GM23338 (cell line): ENCODE measurements around the gene FGD4. TPM values are rescaled to one million over a fixed set of nuclear protein-coding genes. Genes with fewer than 3 reads are reported as not detected.

ENCODE experiments used
- ATAC-seq: fragments of 200-7000 bp; cut with Tn5 transposase; 3 replicates; pipeline ENCODE4 v1.9.1; 2020
- DNase-seq: peaks from one replicate; pipeline ENCODE4 v3.0.0-alpha.2; 2015; ENCODE audit warnings: low spot score
- H2AFZ ChIP-seq: fragments of 200-600 bp; sonication (generic); 2 replicates; pipeline ENCODE4 v1.8.0; 2016; ENCODE audit warnings: antibody characterized with exemption, mild to moderate bottlenecking, moderate library complexity
- H3F3A ChIP-seq: fragments of 200-600 bp; sonication (generic); replicated peaks from 2 replicates; pipeline ENCODE4 v1.8.0; 2017; ENCODE audit warnings: antibody characterized with exemption, mixed run types, low read depth
- H3K27ac ChIP-seq: fragments of 200-600 bp; sonication (generic); 2 replicates; pipeline ENCODE4 v1.6.1; 2016; ENCODE audit warnings: low read depth
- H3K27me3 ChIP-seq: fragments of 200-600 bp; sonication (generic); 2 replicates; pipeline ENCODE4 v1.8.0; 2016; ENCODE audit warnings: mild to moderate bottlenecking, mixed run types, moderate library complexity; ENCODE audit not compliant: insufficient read depth
- H3K36me3 ChIP-seq: fragments of 200-600 bp; sonication (generic); 2 replicates; pipeline ENCODE4 v1.8.0; 2016; ENCODE audit warnings: mild to moderate bottlenecking; ENCODE audit not compliant: insufficient read depth
- H3K4me1 ChIP-seq: fragments of 200-600 bp; sonication (generic); 2 replicates; pipeline ENCODE4 v1.8.0; 2016; ENCODE audit warnings: mild to moderate bottlenecking, moderate library complexity; ENCODE audit not compliant: insufficient read depth
- H3K4me2 ChIP-seq: fragments of 200-600 bp; sonication (generic); 2 replicates; pipeline ENCODE4 v1.7.1; 2017; ENCODE audit warnings: mixed run types
- H3K4me3 ChIP-seq: fragments of 200-600 bp; sonication (generic); 2 replicates; pipeline ENCODE4 v1.6.1; 2016; ENCODE audit warnings: mixed run types
- H3K79me2 ChIP-seq: fragments of 200-600 bp; sonication (generic); replicated peaks from 2 replicates; pipeline ENCODE4 v1.8.0; 2017; ENCODE audit warnings: mild to moderate bottlenecking; ENCODE audit not compliant: insufficient read depth
- H3K9me2 ChIP-seq: fragments of 200-600 bp; sonication (generic); 2 replicates; pipeline ENCODE4 v1.8.0; 2017; ENCODE audit not compliant: insufficient read depth
- H4K20me1 ChIP-seq: fragments of 200-600 bp; sonication (generic); replicated peaks from 2 replicates; pipeline ENCODE4 v1.8.0; 2017; ENCODE audit warnings: mild to moderate bottlenecking; ENCODE audit not compliant: insufficient read depth
- H3K27ac Mint-ChIP-seq: 2 replicates; pipeline ENCODE4 v1.8.0; 2020; ENCODE audit warnings: inconsistent platforms, mild to moderate bottlenecking, moderate library complexity, mixed read lengths
- H3K27me3 Mint-ChIP-seq: 3 replicates; pipeline ENCODE4 v1.8.0; 2022; ENCODE audit warnings: low read depth, mild to moderate bottlenecking, moderate library complexity, mixed read lengths, inconsistent platforms; ENCODE audit not compliant: insufficient read depth, poor library complexity
- H3K36me3 Mint-ChIP-seq: 3 replicates; pipeline ENCODE4 v1.8.0; 2021; ENCODE audit warnings: low read depth, mild to moderate bottlenecking, inconsistent platforms, moderate library complexity, mixed read lengths
- H3K4me1 Mint-ChIP-seq: 3 replicates; pipeline ENCODE4 v1.8.0; 2020; ENCODE audit warnings: mild to moderate bottlenecking, inconsistent platforms, mixed read lengths
- H3K4me3 Mint-ChIP-seq: 3 replicates; pipeline ENCODE4 v1.8.0; 2021; ENCODE audit warnings: moderate library complexity, mild to moderate bottlenecking, inconsistent platforms, mixed read lengths
- H3K9me3 Mint-ChIP-seq: 3 replicates; pipeline ENCODE4 v1.8.0; 2020; ENCODE audit warnings: moderate library complexity, mild to moderate bottlenecking, inconsistent platforms, mixed read lengths
- CREB1 ChIP-seq: fragments of 250-450 bp; sonication (Bioruptor Pico); IDR thresholded peaks from 2 replicates; pipeline ENCODE4 v1.5.0; 2020; ENCODE audit warnings: low read depth, mild to moderate bottlenecking, moderate library complexity
- EZH2 ChIP-seq: fragments of 200-600 bp; sonication (generic); IDR thresholded peaks from one replicate; pipeline ENCODE4 v1.8.0; 2017; ENCODE audit warnings: antibody characterized with exemption, mild to moderate bottlenecking, low read depth; ENCODE audit not compliant: unreplicated experiment
- EZH2phosphoT487 ChIP-seq: fragments of 200-600 bp; sonication (generic); IDR thresholded peaks from one replicate; pipeline ENCODE4 v1.8.1; 2018; ENCODE audit warnings: antibody characterized with exemption; ENCODE audit not compliant: unreplicated experiment
- JUNB ChIP-seq: IDR thresholded peaks from one replicate; pipeline ENCODE4 v1.6.1; 2016; ENCODE audit warnings: antibody characterized with exemption; ENCODE audit not compliant: unreplicated experiment
- NANOG ChIP-seq: IDR thresholded peaks from 2 replicates; pipeline ENCODE4 v1.6.1; 2016; ENCODE audit warnings: antibody characterized with exemption, borderline replicate concordance
- POLR2AphosphoS5 ChIP-seq: IDR thresholded peaks from 2 replicates; pipeline ENCODE4 v1.6.1; 2016; ENCODE audit warnings: antibody characterized with exemption, low read depth
- REST ChIP-seq: IDR thresholded peaks from one replicate; pipeline ENCODE4 v1.6.1; 2018; ENCODE audit warnings: antibody characterized with exemption; ENCODE audit not compliant: unreplicated experiment
- STAT1 ChIP-seq: IDR thresholded peaks from one replicate; pipeline ENCODE4 v1.6.1; 2016; ENCODE audit warnings: antibody characterized with exemption; ENCODE audit not compliant: unreplicated experiment
- ZNF114 ChIP-seq: fragments of 250-450 bp; sonication (Bioruptor Pico); IDR thresholded peaks from 2 replicates; pipeline ENCODE4 v1.5.0; 2020; ENCODE audit warnings: mild to moderate bottlenecking, moderate library complexity
- ZNF331 ChIP-seq: fragments of 250-450 bp; sonication (Bioruptor Pico); IDR thresholded peaks from 2 replicates; pipeline ENCODE4 v1.5.0; 2020; ENCODE audit warnings: low read depth, mild to moderate bottlenecking, moderate library complexity
- polyA plus RNA-seq: library from polyadenylated mRNA; unstranded; fragments of >200 nt; fragmentation: Nextera tagmentation; extraction: Ambion mirVana; gene quantifications from 2 replicates; pipeline ENCODE4 v1.2.1, GENCODE V29; 2016
- total RNA-seq: library from RNA; depleted of rRNA; stranded (reverse); fragments of >200 nt; shearing (Covaris generic); gene quantifications from 2 replicates; pipeline ENCODE4 v1.2.3, GENCODE V29; 2014
- TF ChIP-seq, protein P1 (sequence below), 2 experiments: fragments of 200-600 bp in 1 of 2; sonication (generic) in 1 of 2; conservative IDR thresholded peaks; 2 replicates each; pipeline versions ENCODE4 v1.5.1 to v1.6.1; 2016 to 2017; ENCODE audit warnings: antibody characterized with exemption in 2 of 2, low read depth in 2 of 2, mild to moderate bottlenecking in 2 of 2, moderate library complexity in 1 of 2
- TF ChIP-seq, protein P2 (sequence below): fragments of 250-450 bp; sonication (Bioruptor Pico); IDR thresholded peaks from 2 replicates; pipeline ENCODE4 v1.5.0; 2020; ENCODE audit warnings: mild to moderate bottlenecking, moderate library complexity
- TF ChIP-seq, protein P3 (sequence below): IDR thresholded peaks from 2 replicates; pipeline ENCODE4 v1.6.1; 2016; ENCODE audit warnings: antibody characterized with exemption

The FGD4 gene
- total and polyA plus RNA-seq, 2 experiments from 2014 or later = 24.3 to 54.3 TPM

- H3K36me3 Mint-ChIP-seq = no peaks in the 10 kb centered on the region
- Histone ChIP-seq H3K4me2 (no peak overlapping the region), H3K4me1 (peaks cover 12% of the 10 kb centered on the region), H3K79me2 (peaks cover 99% of the 10 kb centered on the region), H3K36me3 (no peaks in the 10 kb centered on the region), H2AFZ (no peak overlapping the region), H3K4me3 (no peak overlapping the region), H4K20me1 (peaks cover 17% of the 10 kb centered on the region), H3K27ac (peak overlapping the region; percentile 61; the same call in 1 of the 2 replicates), H3F3A (no peaks in the 10 kb centered on the region), H3K27me3 (no peaks in the 10 kb centered on the region), H3K9me2 (no peaks in the 10 kb centered on the region)
- DNase-seq (no peak), ATAC-seq (no peak)
- H3K9me3 Mint-ChIP-seq = no peaks in the 10 kb centered on the region
- TF ChIP-seq ZNF331 (CRISPR knock-in tag) = no peak
- TF ChIP-seq, protein P1, sequence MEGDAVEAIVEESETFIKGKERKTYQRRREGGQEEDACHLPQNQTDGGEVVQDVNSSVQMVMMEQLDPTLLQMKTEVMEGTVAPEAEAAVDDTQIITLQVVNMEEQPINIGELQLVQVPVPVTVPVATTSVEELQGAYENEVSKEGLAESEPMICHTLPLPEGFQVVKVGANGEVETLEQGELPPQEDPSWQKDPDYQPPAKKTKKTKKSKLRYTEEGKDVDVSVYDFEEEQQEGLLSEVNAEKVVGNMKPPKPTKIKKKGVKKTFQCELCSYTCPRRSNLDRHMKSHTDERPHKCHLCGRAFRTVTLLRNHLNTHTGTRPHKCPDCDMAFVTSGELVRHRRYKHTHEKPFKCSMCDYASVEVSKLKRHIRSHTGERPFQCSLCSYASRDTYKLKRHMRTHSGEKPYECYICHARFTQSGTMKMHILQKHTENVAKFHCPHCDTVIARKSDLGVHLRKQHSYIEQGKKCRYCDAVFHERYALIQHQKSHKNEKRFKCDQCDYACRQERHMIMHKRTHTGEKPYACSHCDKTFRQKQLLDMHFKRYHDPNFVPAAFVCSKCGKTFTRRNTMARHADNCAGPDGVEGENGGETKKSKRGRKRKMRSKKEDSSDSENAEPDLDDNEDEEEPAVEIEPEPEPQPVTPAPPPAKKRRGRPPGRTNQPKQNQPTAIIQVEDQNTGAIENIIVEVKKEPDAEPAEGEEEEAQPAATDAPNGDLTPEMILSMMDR (conservative IDR thresholded peaks at IDR 0.05; ENCODE audit: low read depth in 2 of 2) = no peak
- TF ChIP-seq, protein P2, sequence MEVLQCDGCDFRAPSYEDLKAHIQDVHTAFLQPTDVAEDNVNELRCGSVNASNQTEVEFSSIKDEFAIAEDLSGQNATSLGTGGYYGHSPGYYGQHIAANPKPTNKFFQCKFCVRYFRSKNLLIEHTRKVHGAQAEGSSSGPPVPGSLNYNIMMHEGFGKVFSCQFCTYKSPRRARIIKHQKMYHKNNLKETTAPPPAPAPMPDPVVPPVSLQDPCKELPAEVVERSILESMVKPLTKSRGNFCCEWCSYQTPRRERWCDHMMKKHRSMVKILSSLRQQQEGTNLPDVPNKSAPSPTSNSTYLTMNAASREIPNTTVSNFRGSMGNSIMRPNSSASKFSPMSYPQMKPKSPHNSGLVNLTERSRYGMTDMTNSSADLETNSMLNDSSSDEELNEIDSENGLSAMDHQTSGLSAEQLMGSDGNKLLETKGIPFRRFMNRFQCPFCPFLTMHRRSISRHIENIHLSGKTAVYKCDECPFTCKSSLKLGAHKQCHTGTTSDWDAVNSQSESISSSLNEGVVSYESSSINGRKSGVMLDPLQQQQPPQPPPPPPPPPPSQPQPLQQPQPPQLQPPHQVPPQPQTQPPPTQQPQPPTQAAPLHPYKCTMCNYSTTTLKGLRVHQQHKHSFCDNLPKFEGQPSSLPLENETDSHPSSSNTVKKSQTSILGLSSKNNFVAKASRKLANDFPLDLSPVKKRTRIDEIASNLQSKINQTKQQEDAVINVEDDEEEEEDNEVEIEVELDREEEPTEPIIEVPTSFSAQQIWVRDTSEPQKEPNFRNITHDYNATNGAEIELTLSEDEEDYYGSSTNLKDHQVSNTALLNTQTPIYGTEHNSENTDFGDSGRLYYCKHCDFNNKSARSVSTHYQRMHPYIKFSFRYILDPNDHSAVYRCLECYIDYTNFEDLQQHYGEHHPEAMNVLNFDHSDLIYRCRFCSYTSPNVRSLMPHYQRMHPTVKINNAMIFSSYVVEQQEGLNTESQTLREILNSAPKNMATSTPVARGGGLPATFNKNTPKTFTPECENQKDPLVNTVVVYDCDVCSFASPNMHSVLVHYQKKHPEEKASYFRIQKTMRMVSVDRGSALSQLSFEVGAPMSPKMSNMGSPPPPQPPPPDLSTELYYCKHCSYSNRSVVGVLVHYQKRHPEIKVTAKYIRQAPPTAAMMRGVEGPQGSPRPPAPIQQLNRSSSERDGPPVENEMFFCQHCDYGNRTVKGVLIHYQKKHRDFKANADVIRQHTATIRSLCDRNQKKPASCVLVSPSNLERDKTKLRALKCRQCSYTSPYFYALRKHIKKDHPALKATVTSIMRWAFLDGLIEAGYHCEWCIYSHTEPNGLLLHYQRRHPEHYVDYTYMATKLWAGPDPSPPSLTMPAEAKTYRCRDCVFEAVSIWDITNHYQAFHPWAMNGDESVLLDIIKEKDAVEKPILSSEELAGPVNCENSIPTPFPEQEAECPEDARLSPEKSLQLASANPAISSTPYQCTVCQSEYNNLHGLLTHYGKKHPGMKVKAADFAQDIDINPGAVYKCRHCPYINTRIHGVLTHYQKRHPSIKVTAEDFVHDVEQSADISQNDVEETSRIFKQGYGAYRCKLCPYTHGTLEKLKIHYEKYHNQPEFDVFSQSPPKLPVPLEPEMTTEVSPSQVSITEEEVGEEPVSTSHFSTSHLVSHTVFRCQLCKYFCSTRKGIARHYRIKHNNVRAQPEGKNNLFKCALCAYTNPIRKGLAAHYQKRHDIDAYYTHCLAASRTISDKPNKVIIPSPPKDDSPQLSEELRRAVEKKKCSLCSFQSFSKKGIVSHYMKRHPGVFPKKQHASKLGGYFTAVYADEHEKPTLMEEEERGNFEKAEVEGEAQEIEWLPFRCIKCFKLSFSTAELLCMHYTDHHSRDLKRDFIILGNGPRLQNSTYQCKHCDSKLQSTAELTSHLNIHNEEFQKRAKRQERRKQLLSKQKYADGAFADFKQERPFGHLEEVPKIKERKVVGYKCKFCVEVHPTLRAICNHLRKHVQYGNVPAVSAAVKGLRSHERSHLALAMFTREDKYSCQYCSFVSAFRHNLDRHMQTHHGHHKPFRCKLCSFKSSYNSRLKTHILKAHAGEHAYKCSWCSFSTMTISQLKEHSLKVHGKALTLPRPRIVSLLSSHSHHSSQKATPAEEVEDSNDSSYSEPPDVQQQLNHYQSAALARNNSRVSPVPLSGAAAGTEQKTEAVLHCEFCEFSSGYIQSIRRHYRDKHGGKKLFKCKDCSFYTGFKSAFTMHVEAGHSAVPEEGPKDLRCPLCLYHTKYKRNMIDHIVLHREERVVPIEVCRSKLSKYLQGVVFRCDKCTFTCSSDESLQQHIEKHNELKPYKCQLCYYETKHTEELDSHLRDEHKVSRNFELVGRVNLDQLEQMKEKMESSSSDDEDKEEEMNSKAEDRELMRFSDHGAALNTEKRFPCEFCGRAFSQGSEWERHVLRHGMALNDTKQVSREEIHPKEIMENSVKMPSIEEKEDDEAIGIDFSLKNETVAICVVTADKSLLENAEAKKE (CRISPR knock-in tag) = no peak
- no peak for TF ChIP-seq NANOG
- TF ChIP-seq, protein P3, sequence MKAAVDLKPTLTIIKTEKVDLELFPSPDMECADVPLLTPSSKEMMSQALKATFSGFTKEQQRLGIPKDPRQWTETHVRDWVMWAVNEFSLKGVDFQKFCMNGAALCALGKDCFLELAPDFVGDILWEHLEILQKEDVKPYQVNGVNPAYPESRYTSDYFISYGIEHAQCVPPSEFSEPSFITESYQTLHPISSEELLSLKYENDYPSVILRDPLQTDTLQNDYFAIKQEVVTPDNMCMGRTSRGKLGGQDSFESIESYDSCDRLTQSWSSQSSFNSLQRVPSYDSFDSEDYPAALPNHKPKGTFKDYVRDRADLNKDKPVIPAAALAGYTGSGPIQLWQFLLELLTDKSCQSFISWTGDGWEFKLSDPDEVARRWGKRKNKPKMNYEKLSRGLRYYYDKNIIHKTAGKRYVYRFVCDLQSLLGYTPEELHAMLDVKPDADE = no peak
- no peak for TF ChIP-seq EZH2phosphoT487
- TF ChIP-seq EZH2 = no peak
- no peak for TF ChIP-seq STAT1
- no peak for TF ChIP-seq CREB1 (CRISPR knock-in tag)
- TF ChIP-seq POLR2AphosphoS5 = no peak
- no peak for TF ChIP-seq JUNB
- TF ChIP-seq REST = no peak
- TF ChIP-seq ZNF114 (CRISPR knock-in tag) = no peak
- no peak overlapping the region for H3K27ac Mint-ChIP-seq
- H3K27me3 Mint-ChIP-seq = no peaks in the 10 kb centered on the region
- H3K4me1 Mint-ChIP-seq = peaks cover 35% of the 10 kb centered on the region
- H3K4me3 Mint-ChIP-seq = no peak overlapping the region
These were observed 95.3 kb downstream of the FGD4 start for GRCh38 chr12:32494656-32495055.
